ENCODE measurements around the gene PAX5. TPM values are rescaled to one million over a fixed set of nuclear protein-coding genes. Genes with fewer than 3 reads are reported as not detected.

PAX5 gene
- polyA plus RNA-seq, 1 of the 3 experiments (the other 2 are of a cell fraction): 0.05 TPM

DNA sequence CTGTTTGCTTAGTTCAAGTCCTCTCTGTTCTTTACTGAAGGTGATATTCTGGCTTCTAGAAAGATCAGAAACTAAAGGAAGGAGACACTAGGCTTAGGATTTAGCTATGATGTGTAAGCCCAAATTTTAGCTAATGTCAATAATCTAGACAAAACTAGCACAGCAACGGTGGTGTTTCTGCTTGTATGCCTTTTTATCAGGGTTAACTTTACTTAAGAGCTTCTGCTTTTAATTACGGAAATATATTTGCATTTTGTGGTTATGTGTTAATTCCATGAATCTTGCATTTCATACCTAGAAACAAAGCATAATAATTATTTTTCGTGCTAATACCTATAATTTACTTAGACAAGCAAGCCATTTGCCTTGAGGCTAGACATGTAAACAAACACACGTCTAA, 96.1 kb downstream of the PAX5 start (continued):
- TF ChIP-seq, protein P1, sequence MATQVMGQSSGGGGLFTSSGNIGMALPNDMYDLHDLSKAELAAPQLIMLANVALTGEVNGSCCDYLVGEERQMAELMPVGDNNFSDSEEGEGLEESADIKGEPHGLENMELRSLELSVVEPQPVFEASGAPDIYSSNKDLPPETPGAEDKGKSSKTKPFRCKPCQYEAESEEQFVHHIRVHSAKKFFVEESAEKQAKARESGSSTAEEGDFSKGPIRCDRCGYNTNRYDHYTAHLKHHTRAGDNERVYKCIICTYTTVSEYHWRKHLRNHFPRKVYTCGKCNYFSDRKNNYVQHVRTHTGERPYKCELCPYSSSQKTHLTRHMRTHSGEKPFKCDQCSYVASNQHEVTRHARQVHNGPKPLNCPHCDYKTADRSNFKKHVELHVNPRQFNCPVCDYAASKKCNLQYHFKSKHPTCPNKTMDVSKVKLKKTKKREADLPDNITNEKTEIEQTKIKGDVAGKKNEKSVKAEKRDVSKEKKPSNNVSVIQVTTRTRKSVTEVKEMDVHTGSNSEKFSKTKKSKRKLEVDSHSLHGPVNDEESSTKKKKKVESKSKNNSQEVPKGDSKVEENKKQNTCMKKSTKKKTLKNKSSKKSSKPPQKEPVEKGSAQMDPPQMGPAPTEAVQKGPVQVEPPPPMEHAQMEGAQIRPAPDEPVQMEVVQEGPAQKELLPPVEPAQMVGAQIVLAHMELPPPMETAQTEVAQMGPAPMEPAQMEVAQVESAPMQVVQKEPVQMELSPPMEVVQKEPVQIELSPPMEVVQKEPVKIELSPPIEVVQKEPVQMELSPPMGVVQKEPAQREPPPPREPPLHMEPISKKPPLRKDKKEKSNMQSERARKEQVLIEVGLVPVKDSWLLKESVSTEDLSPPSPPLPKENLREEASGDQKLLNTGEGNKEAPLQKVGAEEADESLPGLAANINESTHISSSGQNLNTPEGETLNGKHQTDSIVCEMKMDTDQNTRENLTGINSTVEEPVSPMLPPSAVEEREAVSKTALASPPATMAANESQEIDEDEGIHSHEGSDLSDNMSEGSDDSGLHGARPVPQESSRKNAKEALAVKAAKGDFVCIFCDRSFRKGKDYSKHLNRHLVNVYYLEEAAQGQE (IDR thresholded peaks at IDR 0.05; ENCODE audit: low read depth, low read length): no peak
- TF ChIP-seq RFX5 (IDR thresholded peaks at IDR 0.05; ENCODE audit: low read length): no peak

DNA sequence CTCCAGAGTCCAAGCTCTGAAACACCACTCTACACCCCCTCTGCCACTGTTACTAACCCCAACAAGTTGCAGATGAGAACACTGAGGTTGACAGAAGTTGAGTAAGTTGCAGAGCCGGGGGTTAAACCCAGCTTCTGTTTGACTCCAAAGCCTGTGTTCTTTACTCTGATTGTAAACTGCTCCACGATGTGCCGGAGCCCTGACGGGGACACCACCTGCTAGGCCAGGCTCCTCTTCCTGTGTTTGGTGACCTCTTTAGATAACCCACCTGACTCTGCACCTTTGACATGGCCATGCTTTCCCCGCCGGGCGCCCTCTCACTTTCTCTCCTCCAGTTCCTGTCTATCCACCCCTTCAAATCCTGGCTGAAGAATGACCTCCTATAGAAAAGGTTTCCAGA, 96.7 kb downstream of the PAX5 start:
- H3K36me3 ChIP-seq (replicated peaks in 1 of 2; ENCODE audit: control insufficient read depth in 1 of 2, insufficient read depth in 2 of 2, low read length in 1 of 2): no peaks in the 10 kb centered on the region
- POLR2A ChIA-PET: no interaction called here
- no peaks in the 10 kb centered on the region for H3F3A ChIP-seq (replicated peaks; ENCODE audit: insufficient read depth)
- no peaks in the 10 kb centered on the region for H3K9me3 ChIP-seq
- no peak overlapping the region for H3K4me3 ChIP-seq (ENCODE audit: low read depth in 2 of 2, low read length in 1 of 2)
- peaks cover 0 to 11% of the 10 kb centered on the region in 2 experiments; a peak in 1 of 4 replicates for H3K4me1 ChIP-seq (ENCODE audit: control insufficient read depth in 1 of 2, insufficient read depth in 2 of 2, low read depth in 1 of 2, low read length in 1 of 2)
- DNase-seq: no peak
- no peak for TF ChIP-seq POLR2AphosphoS5 (IDR thresholded peaks at IDR 0.05; ENCODE audit: low read depth, low read length)
- no peak for TF ChIP-seq SMC3 (IDR thresholded peaks at IDR 0.05; ENCODE audit: low read depth, low read length)
- TF ChIP-seq NFIC (IDR thresholded peaks at IDR 0.05; ENCODE audit: borderline replicate concordance): no peak
- TF ChIP-seq, protein P2, sequence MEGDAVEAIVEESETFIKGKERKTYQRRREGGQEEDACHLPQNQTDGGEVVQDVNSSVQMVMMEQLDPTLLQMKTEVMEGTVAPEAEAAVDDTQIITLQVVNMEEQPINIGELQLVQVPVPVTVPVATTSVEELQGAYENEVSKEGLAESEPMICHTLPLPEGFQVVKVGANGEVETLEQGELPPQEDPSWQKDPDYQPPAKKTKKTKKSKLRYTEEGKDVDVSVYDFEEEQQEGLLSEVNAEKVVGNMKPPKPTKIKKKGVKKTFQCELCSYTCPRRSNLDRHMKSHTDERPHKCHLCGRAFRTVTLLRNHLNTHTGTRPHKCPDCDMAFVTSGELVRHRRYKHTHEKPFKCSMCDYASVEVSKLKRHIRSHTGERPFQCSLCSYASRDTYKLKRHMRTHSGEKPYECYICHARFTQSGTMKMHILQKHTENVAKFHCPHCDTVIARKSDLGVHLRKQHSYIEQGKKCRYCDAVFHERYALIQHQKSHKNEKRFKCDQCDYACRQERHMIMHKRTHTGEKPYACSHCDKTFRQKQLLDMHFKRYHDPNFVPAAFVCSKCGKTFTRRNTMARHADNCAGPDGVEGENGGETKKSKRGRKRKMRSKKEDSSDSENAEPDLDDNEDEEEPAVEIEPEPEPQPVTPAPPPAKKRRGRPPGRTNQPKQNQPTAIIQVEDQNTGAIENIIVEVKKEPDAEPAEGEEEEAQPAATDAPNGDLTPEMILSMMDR (IDR thresholded peaks at IDR 0.05): no peak
- no peak for TF ChIP-seq GABPA (IDR thresholded peaks at IDR 0.05; ENCODE audit: low read depth)
- TF ChIP-seq NRF1 (IDR thresholded peaks at IDR 0.05; ENCODE audit: low read depth, low read length): no peak
- TF ChIP-seq TAF1 (IDR thresholded peaks at IDR 0.05; ENCODE audit: borderline replicate concordance, low read depth, low read length): no peak
- no peak for TF ChIP-seq MXI1 (IDR thresholded peaks at IDR 0.05; ENCODE audit: low read depth, low read length)
- no peak for TF ChIP-seq EZH2phosphoT487 (IDR thresholded peaks at IDR 0.05; ENCODE audit: borderline replicate concordance, low read depth)
- H3K4me2 ChIP-seq: no peak overlapping the region
- WGBS (ENCODE audit: low lambda C conversion rate): 74% methylated on average over 7 of the region's 7 CpGs
- H3K79me2 ChIP-seq (ENCODE audit: insufficient read depth): no peaks in the 10 kb centered on the region
- no peak overlapping the region for H3K27ac ChIP-seq (ENCODE audit: low read depth in 2 of 2, low read length in 1 of 2)
- no peak overlapping the region for H2AFZ ChIP-seq (ENCODE audit: low read depth)
- H3K9me2 ChIP-seq: no peaks in the 10 kb centered on the region
- no peaks in the 10 kb centered on the region; the same call in 1 of the 2 replicates for H3K27me3 ChIP-seq (ENCODE audit: insufficient read depth)
- H3K9ac ChIP-seq: no peak overlapping the region
- no peaks in the 10 kb centered on the region for H4K20me1 ChIP-seq (ENCODE audit: insufficient read depth)
- CTCF ChIA-PET: interaction anchor here (0.9 kb wide), 1 partner anchor 10 kb away, joined by 3 read pairs; no protein-coding TSS in a partner anchor
